ENCODE measurements around the gene TMPRSS7.
A peak's percentile ranks its signal among the peaks of the same experiment; 100 is the strongest.

Gene TMPRSS7

GRCh38 chr3:112034436-112034835, at the start of gene TMPRSS7:
Gene TMPRSS7 (plus strand): TSS chr3:112034736. CDS start chr3:112034846, 110 bp downstream.
- H3K27me3 ChIP-seq (ENCODE audit: insufficient read depth, low read depth, severe bottlenecking) = no peaks in the 10 kb centered on the region
- H3K36me3 ChIP-seq = no peaks in the 10 kb centered on the region
- TF ChIP-seq, protein P1, sequence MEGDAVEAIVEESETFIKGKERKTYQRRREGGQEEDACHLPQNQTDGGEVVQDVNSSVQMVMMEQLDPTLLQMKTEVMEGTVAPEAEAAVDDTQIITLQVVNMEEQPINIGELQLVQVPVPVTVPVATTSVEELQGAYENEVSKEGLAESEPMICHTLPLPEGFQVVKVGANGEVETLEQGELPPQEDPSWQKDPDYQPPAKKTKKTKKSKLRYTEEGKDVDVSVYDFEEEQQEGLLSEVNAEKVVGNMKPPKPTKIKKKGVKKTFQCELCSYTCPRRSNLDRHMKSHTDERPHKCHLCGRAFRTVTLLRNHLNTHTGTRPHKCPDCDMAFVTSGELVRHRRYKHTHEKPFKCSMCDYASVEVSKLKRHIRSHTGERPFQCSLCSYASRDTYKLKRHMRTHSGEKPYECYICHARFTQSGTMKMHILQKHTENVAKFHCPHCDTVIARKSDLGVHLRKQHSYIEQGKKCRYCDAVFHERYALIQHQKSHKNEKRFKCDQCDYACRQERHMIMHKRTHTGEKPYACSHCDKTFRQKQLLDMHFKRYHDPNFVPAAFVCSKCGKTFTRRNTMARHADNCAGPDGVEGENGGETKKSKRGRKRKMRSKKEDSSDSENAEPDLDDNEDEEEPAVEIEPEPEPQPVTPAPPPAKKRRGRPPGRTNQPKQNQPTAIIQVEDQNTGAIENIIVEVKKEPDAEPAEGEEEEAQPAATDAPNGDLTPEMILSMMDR (IDR thresholded peaks at IDR 0.05; ENCODE audit: low read depth, low read length) = no peak
- H3K27ac ChIP-seq = no peak within 1 kb of the TSS
- no peak within 1 kb of the TSS for H3K4me3 ChIP-seq (ENCODE audit: low read depth, low read length)
- no peak for DNase-seq
- no peaks in the 10 kb centered on the region for H3K9me3 ChIP-seq (ENCODE audit: severe bottlenecking)

- H3K36me3 ChIP-seq = peaks cover 60% of the 10 kb centered on the region
Measured at GRCh38 chr3:111986800-111987199, 47.7 kb upstream of the TMPRSS7 start.

GRCh38 chr3:111989061-111989678, 45.4 kb upstream of the TMPRSS7 start:
- H3K36me3 ChIP-seq = peaks cover 46% of the 10 kb centered on the region
- H3K4me3 ChIP-seq (ENCODE audit: low read depth, low read length) = no peak overlapping the region
- no peak for DNase-seq
- no peaks in the 10 kb centered on the region for H3K9me3 ChIP-seq (ENCODE audit: severe bottlenecking)
- H3K27me3 ChIP-seq (ENCODE audit: insufficient read depth, low read depth, severe bottlenecking) = no peaks in the 10 kb centered on the region
- TF ChIP-seq, protein P1 (IDR thresholded peaks at IDR 0.05; ENCODE audit: low read depth, low read length) = peak; percentile 54
- no peak overlapping the region for H3K27ac ChIP-seq

More at GRCh38 chr3:111986800-111987199, 47.7 kb upstream of the TMPRSS7 start:
- TF ChIP-seq, protein P1 (IDR thresholded peaks at IDR 0.05; ENCODE audit: low read depth, low read length) = no peak
- Histone ChIP-seq H3K27ac (no peak overlapping the region), H3K4me3 (ENCODE audit: low read depth, low read length) (no peak overlapping the region), H3K9me3 (ENCODE audit: severe bottlenecking) (no peaks in the 10 kb centered on the region), H3K27me3 (ENCODE audit: insufficient read depth, low read depth, severe bottlenecking) (no peaks in the 10 kb centered on the region)
- no peak for DNase-seq

DNA sequence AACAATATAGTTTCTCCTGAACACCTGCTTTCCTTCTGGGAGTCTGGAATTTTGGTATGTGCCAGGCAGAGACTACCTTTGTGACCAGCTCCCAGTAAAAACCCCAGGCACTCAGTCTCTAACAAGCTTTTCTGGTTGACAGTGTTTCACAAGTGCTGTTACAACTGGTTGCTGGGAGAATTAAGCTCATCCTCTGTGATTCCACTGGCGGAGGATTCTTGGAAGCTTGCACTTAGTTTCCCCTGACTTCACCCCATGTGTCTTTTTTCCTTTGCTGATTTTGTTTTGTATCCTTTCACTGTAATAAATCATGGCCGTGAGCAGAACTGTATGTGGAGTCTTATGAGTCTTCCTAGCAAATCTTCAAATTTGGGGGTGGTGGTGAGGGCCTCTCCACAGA, 41.5 kb upstream of the TMPRSS7 start:
- Histone ChIP-seq H3K27me3 (ENCODE audit: insufficient read depth, low read depth, severe bottlenecking) (no peaks in the 10 kb centered on the region), H3K36me3 (peaks cover 25% of the 10 kb centered on the region), H3K27ac (no peak overlapping the region), H3K9me3 (ENCODE audit: severe bottlenecking) (no peaks in the 10 kb centered on the region), H3K4me3 (ENCODE audit: low read depth, low read length) (no peak overlapping the region)
- no peak for DNase-seq
- TF ChIP-seq, protein P1 (IDR thresholded peaks at IDR 0.05; ENCODE audit: low read depth, low read length) = no peak

- peak; percentile 93 for DNase-seq
- TF ChIP-seq, protein P1 (IDR thresholded peaks at IDR 0.05; ENCODE audit: low read depth, low read length) = no peak
Measured at GRCh38 chr3:111998636-111999483, 35.7 kb upstream of the TMPRSS7 start, which contains the start of gene TAGLN3. Gene TAGLN3 (plus strand): TSS chr3:111998922. CDS start chr3:111999423, 501 bp downstream.

More at GRCh38 chr3:111998636-111999483, 35.7 kb upstream of the TMPRSS7 start, which contains the start of gene TAGLN3:
- no peaks in the 10 kb centered on the region for H3K27me3 ChIP-seq (ENCODE audit: insufficient read depth, low read depth, severe bottlenecking)
- no peaks in the 10 kb centered on the region for H3K9me3 ChIP-seq (ENCODE audit: severe bottlenecking)
- peaks cover 33% of the 10 kb centered on the region for H3K36me3 ChIP-seq
- H3K27ac ChIP-seq = peak within 1 kb of the TSS; percentile 85
- H3K4me3 ChIP-seq (ENCODE audit: low read depth, low read length) = peak within 1 kb of the TSS; percentile 86
